ENCODE data around the gene SYT7.

DNA sequence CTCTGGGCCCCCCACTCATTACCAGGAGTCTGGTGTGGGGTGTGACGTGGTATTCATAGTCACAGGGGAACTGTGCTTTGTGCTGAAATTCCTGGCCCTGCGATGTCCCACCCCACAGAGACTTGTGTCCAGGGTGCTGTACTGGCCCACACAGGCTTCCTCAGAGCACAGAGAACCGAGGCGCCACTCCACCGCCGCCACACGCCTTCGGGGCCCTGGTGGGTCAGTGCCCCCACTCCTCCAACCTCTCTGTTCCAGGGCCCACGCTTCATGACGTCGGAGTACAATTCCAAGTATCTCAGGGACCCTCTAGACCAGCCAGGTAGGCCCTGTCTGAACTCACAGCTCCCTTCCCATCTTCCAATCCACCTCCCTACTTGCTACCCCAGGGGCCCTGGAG, 95.8 kb downstream of the SYT7 start:
- TF ChIP-seq, protein P1, sequence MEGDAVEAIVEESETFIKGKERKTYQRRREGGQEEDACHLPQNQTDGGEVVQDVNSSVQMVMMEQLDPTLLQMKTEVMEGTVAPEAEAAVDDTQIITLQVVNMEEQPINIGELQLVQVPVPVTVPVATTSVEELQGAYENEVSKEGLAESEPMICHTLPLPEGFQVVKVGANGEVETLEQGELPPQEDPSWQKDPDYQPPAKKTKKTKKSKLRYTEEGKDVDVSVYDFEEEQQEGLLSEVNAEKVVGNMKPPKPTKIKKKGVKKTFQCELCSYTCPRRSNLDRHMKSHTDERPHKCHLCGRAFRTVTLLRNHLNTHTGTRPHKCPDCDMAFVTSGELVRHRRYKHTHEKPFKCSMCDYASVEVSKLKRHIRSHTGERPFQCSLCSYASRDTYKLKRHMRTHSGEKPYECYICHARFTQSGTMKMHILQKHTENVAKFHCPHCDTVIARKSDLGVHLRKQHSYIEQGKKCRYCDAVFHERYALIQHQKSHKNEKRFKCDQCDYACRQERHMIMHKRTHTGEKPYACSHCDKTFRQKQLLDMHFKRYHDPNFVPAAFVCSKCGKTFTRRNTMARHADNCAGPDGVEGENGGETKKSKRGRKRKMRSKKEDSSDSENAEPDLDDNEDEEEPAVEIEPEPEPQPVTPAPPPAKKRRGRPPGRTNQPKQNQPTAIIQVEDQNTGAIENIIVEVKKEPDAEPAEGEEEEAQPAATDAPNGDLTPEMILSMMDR (IDR thresholded peaks at IDR 0.05): no peak
- no peak for TF ChIP-seq POLR2A (IDR thresholded peaks at IDR 0.05)
